Lung (tissue), 12 donors: ENCODE data around the gene PIK3C3. TPM values are rescaled to one million over a fixed set of nuclear protein-coding genes. Genes with fewer than 3 reads are reported as not detected.

Source experiments
- ATAC-seq: fragments of 200-7000 bp; cut with Tn5 transposase; one replicate; pipeline ENCODE4 v1.9.1; 2020; ENCODE audit warnings: moderate number of reproducible peaks; ENCODE audit not compliant: insufficient read depth, low FRiP score
- DNase-seq, 3 donors: peaks; one replicate each; pipeline ENCODE4 v3.0.0-alpha.2; 2013 to 2017
- H3K27ac ChIP-seq, 2 donors: one replicate each; pipeline ENCODE4 v1.5.1; 2013; ENCODE audit warnings: mild to moderate bottlenecking in 2 of 2, moderate library complexity in 2 of 2, control low read depth in 1 of 2, inconsistent platforms in 1 of 2, low read depth in 1 of 2, low read length in 1 of 2
- H3K27me3 ChIP-seq, 3 donors: one replicate each; pipeline ENCODE4 v1.5.1; 2013; ENCODE audit warnings: low read length in 2 of 3; ENCODE audit not compliant: control insufficient read depth in 3 of 3, insufficient read depth in 3 of 3
- H3K36me3 ChIP-seq, 4 donors: one replicate each; pipeline ENCODE4 v1.5.1; 2013; ENCODE audit warnings: low read length in 4 of 4, mild to moderate bottlenecking in 1 of 4, moderate library complexity in 1 of 4; ENCODE audit not compliant: control insufficient read depth in 4 of 4, insufficient read depth in 4 of 4
- H3K4me1 ChIP-seq, 5 donors: one replicate each; pipeline ENCODE4 v1.5.1; 2013; ENCODE audit warnings: low read length in 5 of 5, mild to moderate bottlenecking in 2 of 5, moderate library complexity in 1 of 5; ENCODE audit not compliant: control insufficient read depth in 5 of 5, insufficient read depth in 5 of 5
- H3K4me3 ChIP-seq: one replicate; pipeline ENCODE4 v1.5.1; 2013; ENCODE audit warnings: mild to moderate bottlenecking, control low read depth, moderate library complexity
- H3K9ac ChIP-seq, 2 donors: one replicate each; pipeline ENCODE4 v1.5.1; 2013; ENCODE audit warnings: low read length in 2 of 2, control low read depth in 1 of 2; ENCODE audit not compliant: insufficient read depth in 1 of 2
- H3K9me3 ChIP-seq, 4 donors: one replicate each; pipeline ENCODE4 v1.5.1; 2013; ENCODE audit warnings: low read length in 3 of 4, mild to moderate bottlenecking in 1 of 4, moderate library complexity in 1 of 4; ENCODE audit not compliant: control insufficient read depth in 4 of 4, insufficient read depth in 3 of 4
- WGBS, 2 donors: extraction: QIAGEN DNeasy Blood & Tissue Kit; methylation state at CpG; one replicate each; pipeline ENCODE4 v1.1.7; 2013; 5-methylcytosine and 5-hydroxymethylcytosine counted together
- polyA plus RNA-seq, 2 donors: library from polyadenylated mRNA; stranded (reverse); fragments of 200-250 nt; gene quantifications; one replicate each; pipeline ENCODE4 v1.2.1, GENCODE V29; 2013
- total RNA-seq, 2 donors: library from RNA; depleted of rRNA in 1 of 2; stranded (reverse); fragments of >200 nt in 1 of 2; gene quantifications; one replicate each; pipeline ENCODE4 v1.2.1, GENCODE V29; 2014 to 2021
- TF ChIP-seq, protein P1 (sequence below): IDR thresholded peaks from 2 replicates; pipeline ENCODE4 v1.5.1; 2012; ENCODE audit warnings: mild to moderate bottlenecking; ENCODE audit errors: control extremely low read depth, extremely low read depth
- donor health status: control.
- donor health status: control.
- donor health status: Bipolar disorder and iron deficiency.
- donor health status: healthy.
- donor health status: DM: yes; HTN: yes; CAD: no.

PIK3C3 gene
- total and polyA plus RNA-seq, 4 donors = 18.9 to 64.2 (median 36.1) TPM

DNA sequence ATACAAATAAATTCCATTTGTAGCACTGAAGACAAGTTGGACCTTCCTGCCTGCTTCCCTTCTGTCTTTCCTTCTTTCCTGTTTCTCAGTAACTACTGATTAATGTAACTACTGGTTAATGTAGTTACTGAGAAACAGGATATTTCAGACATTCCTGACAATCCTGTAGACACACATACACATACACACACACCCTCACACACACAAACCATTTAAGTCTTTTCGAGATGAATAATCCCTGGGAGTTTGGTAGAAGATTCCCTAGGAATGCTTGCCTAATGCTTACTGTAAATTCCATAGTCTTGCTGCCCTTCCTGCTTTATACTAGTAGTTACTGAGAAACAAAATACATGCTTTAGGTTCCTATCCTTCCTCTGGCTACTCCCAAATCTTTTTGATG is 83.9 kb downstream of the PIK3C3 start:
- Histone ChIP-seq H3K27ac (no peak overlapping the region), H3K36me3 (peaks cover 7 to 37% (median 23%) of the 10 kb centered on the region in 4 donors), H3K27me3 (no peaks in the 10 kb centered on the region), H3K4me1 (no peaks in the 10 kb centered on the region), H3K4me3 (no peak overlapping the region), H3K9ac (no peak overlapping the region), H3K9me3 (no peaks in the 10 kb centered on the region)
- WGBS, 2 donors = 66 to 75% methylated on average over 1 of the region's 1 CpG
- TF ChIP-seq, protein P1, sequence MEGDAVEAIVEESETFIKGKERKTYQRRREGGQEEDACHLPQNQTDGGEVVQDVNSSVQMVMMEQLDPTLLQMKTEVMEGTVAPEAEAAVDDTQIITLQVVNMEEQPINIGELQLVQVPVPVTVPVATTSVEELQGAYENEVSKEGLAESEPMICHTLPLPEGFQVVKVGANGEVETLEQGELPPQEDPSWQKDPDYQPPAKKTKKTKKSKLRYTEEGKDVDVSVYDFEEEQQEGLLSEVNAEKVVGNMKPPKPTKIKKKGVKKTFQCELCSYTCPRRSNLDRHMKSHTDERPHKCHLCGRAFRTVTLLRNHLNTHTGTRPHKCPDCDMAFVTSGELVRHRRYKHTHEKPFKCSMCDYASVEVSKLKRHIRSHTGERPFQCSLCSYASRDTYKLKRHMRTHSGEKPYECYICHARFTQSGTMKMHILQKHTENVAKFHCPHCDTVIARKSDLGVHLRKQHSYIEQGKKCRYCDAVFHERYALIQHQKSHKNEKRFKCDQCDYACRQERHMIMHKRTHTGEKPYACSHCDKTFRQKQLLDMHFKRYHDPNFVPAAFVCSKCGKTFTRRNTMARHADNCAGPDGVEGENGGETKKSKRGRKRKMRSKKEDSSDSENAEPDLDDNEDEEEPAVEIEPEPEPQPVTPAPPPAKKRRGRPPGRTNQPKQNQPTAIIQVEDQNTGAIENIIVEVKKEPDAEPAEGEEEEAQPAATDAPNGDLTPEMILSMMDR = no peak
- no peak for DNase-seq
- no peak for ATAC-seq

DNA sequence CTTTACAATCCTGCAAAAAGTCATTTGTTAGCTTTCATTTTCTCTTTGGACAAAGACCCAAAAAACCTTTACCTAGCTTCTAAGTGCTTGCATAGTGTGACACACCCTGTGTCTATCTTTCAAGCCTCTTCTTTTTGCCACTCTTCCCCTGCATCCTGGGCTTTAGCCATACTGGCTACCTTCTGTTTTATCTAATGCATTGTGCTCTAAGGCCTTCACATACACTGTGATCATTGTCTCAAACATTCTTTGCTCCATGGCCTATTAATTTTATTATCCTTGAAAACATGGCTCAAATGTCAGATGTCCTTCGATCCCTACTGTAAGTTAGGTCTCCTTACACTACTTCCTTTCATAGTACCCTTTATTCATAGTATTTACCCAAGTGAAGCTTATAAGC is 84.4 kb downstream of the PIK3C3 start:
- DNase-seq (no peak), ATAC-seq (no peak)
- Histone ChIP-seq H3K27ac (no peak overlapping the region), H3K36me3 (peaks cover 8 to 33% (median 22%) of the 10 kb centered on the region in 4 donors), H3K27me3 (no peaks in the 10 kb centered on the region), H3K9me3 (no peaks in the 10 kb centered on the region), H3K4me3 (no peak overlapping the region), H3K9ac (no peak overlapping the region), H3K4me1 (no peaks in the 10 kb centered on the region)
- TF ChIP-seq, protein P1 = no peak
- 92% methylated on average over 1 of the region's 1 CpG for WGBS, 2 donors

DNA sequence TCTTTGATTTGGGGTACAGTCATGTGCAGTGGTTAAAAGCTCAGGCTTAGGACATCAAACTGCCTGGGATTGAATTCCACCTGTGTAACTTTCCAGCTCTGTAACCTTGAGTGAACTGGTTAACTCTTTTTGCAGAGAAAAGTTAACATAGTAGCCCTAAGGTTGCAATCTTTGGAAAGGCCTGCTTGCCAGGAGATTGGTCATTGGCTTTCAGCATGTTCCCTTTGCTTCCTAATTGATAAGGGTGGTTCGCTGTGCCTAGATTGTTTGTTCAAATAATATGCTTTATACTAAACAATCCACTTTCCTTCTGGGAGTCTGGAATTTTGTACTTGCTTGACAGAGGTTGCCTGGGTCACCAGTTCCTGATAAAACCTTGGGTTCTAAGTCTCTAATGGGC is 86.8 kb downstream of the PIK3C3 start:
- no peak overlapping the region for H3K4me3 ChIP-seq
- no peak for DNase-seq
- no peak for ATAC-seq
- no peaks in the 10 kb centered on the region for H3K27me3 ChIP-seq
- no peak overlapping the region for H3K9ac ChIP-seq
- H3K4me1 ChIP-seq = no peaks in the 10 kb centered on the region
- WGBS, 2 donors = 75 to 89% methylated on average over 1 of the region's 1 CpG
- TF ChIP-seq, protein P1 = no peak
- H3K9me3 ChIP-seq = no peaks in the 10 kb centered on the region
- peaks cover 8 to 32% (median 21%) of the 10 kb centered on the region in 4 donors for H3K36me3 ChIP-seq
- H3K27ac ChIP-seq = no peak overlapping the region

DNA sequence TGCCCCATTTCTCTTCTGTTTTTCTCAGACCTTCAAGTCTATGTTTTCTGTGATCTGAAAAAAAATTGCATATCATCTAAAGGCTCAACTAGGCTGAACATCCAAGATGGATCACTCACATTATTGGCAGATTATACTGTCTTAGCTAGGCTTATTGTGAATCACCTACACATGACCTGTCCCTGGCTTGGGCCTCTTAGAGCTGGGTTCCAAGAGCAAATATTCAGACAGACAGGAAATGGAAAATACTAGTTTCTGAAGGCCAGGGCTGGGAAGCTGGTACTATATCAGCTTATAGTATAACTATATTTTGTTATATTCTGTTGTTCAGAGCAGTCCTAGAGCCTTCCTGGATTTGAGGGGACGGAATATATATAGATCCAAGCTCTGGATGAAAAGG is 90.3 kb downstream of the PIK3C3 start:
- Histone ChIP-seq H3K9me3 (no peaks in the 10 kb centered on the region), H3K27ac (no peak overlapping the region), H3K4me3 (no peak overlapping the region), H3K4me1 (no peaks in the 10 kb centered on the region), H3K36me3 (peaks cover 10 to 22% (median 13%) of the 10 kb centered on the region in 4 donors), H3K27me3 (no peaks in the 10 kb centered on the region), H3K9ac (no peak overlapping the region)
- TF ChIP-seq, protein P1 = no peak
- WGBS, 2 donors = 95 to 96% methylated on average over 1 of the region's 1 CpG
- ATAC-seq (no peak), DNase-seq (no peak)
